Measurements from ENCODE around the gene KLHL42.
"Not testable (repeated sequence)": the region's sequence is repeated elsewhere in the genome, so short reads cannot be mapped to it uniquely, and the experiment has no call there.

DNA sequence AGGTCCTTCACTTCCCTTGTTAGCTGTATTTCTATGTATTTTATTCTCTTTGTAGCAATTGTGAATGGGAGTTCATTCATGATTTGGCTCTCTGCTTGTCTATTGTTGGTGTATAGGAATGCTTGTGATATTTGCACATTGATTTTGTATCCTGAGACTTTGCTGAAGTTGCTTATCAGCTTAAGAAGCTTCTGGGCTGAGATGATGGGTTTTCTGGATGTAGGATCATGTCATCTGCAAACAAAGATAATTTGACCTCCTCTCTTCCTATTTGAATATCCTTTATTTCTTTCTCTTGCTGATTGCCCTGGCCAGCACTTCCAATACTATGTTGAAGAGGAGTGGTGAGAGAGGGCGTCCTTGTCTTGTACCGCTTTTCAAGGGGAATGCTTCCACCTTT, 67.3 kb downstream of the KLHL42 start:
- TF ChIP-seq POLR2A (IDR thresholded peaks at IDR 0.05): not testable (repeated sequence)
- TF ChIP-seq, protein P1, sequence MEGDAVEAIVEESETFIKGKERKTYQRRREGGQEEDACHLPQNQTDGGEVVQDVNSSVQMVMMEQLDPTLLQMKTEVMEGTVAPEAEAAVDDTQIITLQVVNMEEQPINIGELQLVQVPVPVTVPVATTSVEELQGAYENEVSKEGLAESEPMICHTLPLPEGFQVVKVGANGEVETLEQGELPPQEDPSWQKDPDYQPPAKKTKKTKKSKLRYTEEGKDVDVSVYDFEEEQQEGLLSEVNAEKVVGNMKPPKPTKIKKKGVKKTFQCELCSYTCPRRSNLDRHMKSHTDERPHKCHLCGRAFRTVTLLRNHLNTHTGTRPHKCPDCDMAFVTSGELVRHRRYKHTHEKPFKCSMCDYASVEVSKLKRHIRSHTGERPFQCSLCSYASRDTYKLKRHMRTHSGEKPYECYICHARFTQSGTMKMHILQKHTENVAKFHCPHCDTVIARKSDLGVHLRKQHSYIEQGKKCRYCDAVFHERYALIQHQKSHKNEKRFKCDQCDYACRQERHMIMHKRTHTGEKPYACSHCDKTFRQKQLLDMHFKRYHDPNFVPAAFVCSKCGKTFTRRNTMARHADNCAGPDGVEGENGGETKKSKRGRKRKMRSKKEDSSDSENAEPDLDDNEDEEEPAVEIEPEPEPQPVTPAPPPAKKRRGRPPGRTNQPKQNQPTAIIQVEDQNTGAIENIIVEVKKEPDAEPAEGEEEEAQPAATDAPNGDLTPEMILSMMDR (IDR thresholded peaks at IDR 0.05): not testable (repeated sequence)
